SK-N-SH (cell line): ENCODE results near the gene KCNH4. TPM values are rescaled to one million over a fixed set of nuclear protein-coding genes. Genes with fewer than 3 reads are reported as not detected.

ENCODE experiments used
- CTCF ChIA-PET: fragments of 300-600, 350-600 bp; formaldehyde crosslinking; extraction: SDS; loops from one replicate; lab custom pipeline; 2021; lab: Yijun Ruan, JAX
- POLR2A ChIA-PET: fragments of 350-600 bp; sonication (Branson Sonifier 250); formaldehyde crosslinking; extraction: SDS; loops from one replicate; lab custom pipeline; 2020; ENCODE audit warnings: antibody characterized with exemption, inconsistent platforms; lab: Yijun Ruan, JAX
- DNase-seq: peaks from one replicate; pipeline ENCODE4 v3.0.0; 2012
- H2AFZ ChIP-seq: fragments of 200-600 bp; sonication (generic); 2 replicates; pipeline ENCODE4 v1.8.1; 2016; ENCODE audit warnings: antibody characterized with exemption, mild to moderate bottlenecking, low read depth
- H3F3A ChIP-seq: fragments of 200-600 bp; sonication (generic); replicated peaks from 2 replicates; pipeline ENCODE3; 2016; ENCODE audit warnings: antibody characterized with exemption, mild to moderate bottlenecking; ENCODE audit not compliant: insufficient read depth
- H3K27ac ChIP-seq, 2 experiments: fragments of 200-500 bp in 1 of 2; fragments of 200-600 bp in 1 of 2; sonication (Bioruptor generic) in 1 of 2; sonication (generic), shearing (Covaris generic) in 1 of 2; 2 replicates each; pipeline versions ENCODE4 v1.5.1 to v1.6.1; 2014 to 2016; ENCODE audit warnings: low read depth in 2 of 2, inconsistent platforms in 1 of 2, low read length in 1 of 2, mild to moderate bottlenecking in 1 of 2, mixed read lengths in 1 of 2
- H3K27me3 ChIP-seq: fragments of 200-600 bp; sonication (generic), shearing (Covaris generic); 2 replicates; pipeline ENCODE4 v1.6.1; 2016; ENCODE audit warnings: mixed run types; ENCODE audit not compliant: insufficient read depth
- H3K36me3 ChIP-seq, 2 experiments: fragments of 200-500 bp in 1 of 2; fragments of 200-600 bp in 1 of 2; sonication (Bioruptor generic) in 1 of 2; sonication (generic) in 1 of 2; replicated peaks in 1 of 2; 2 replicates each; pipeline versions ENCODE3 to v1.5.1; 2014 to 2016; ENCODE audit warnings: low read length in 1 of 2, mild to moderate bottlenecking in 1 of 2; ENCODE audit not compliant: insufficient read depth in 2 of 2, control insufficient read depth in 1 of 2
- H3K4me1 ChIP-seq, 2 experiments: fragments of 200-500 bp in 1 of 2; fragments of 200-600 bp in 1 of 2; sonication (Bioruptor generic) in 1 of 2; sonication (generic), shearing (Covaris generic) in 1 of 2; 2 replicates each; pipeline versions ENCODE4 v1.5.1 to v1.6.1; 2014 to 2016; ENCODE audit warnings: low read depth in 1 of 2, low read length in 1 of 2, mixed run types in 1 of 2; ENCODE audit not compliant: insufficient read depth in 2 of 2, control insufficient read depth in 1 of 2
- H3K4me2 ChIP-seq: fragments of 200-600 bp; sonication (generic), shearing (Covaris generic); 2 replicates; pipeline ENCODE4 v1.6.1; 2017; ENCODE audit warnings: mixed run types
- H3K4me3 ChIP-seq, 2 experiments: fragments of 200-500 bp in 1 of 2; fragments of 200-600 bp in 1 of 2; sonication (Bioruptor generic) in 1 of 2; sonication (generic), shearing (Covaris generic) in 1 of 2; 2 replicates each; pipeline versions ENCODE4 v1.5.1 to v1.8.1; 2014 to 2016; ENCODE audit warnings: low read depth in 2 of 2, inconsistent platforms in 1 of 2, low read length in 1 of 2, mild to moderate bottlenecking in 1 of 2, mixed read lengths in 1 of 2, moderate library complexity in 1 of 2
- H3K79me2 ChIP-seq: fragments of 200-600 bp; sonication (generic); 2 replicates; pipeline ENCODE4 v1.8.1; 2017; ENCODE audit warnings: mild to moderate bottlenecking; ENCODE audit not compliant: insufficient read depth
- H3K9ac ChIP-seq: fragments of 200-600 bp; sonication (generic); 2 replicates; pipeline ENCODE4 v1.6.1; 2017; ENCODE audit warnings: mixed run types
- H3K9me2 ChIP-seq: fragments of 200-600 bp; sonication (generic); 2 replicates; pipeline ENCODE4 v1.6.1; 2017; ENCODE audit warnings: mixed run types
- H3K9me3 ChIP-seq: fragments of 200-600 bp; sonication (generic); 2 replicates; pipeline ENCODE4 v1.6.1; 2017; ENCODE audit warnings: mixed run types, mild to moderate bottlenecking, moderate library complexity
- H4K20me1 ChIP-seq: fragments of 200-600 bp; sonication (generic); 2 replicates; pipeline ENCODE4 v1.6.1; 2017; ENCODE audit warnings: mild to moderate bottlenecking, mixed run types; ENCODE audit not compliant: insufficient read depth
- CHD2 ChIP-seq: fragments of 150-350 bp; IDR thresholded peaks from 2 replicates; pipeline ENCODE4 v1.6.1; 2018; ENCODE audit warnings: low read length; ENCODE audit not compliant: partially characterized antibody
- EP300 ChIP-seq, 2 experiments: IDR thresholded peaks; 2 replicates each; pipeline versions ENCODE4 v1.4.0 to v1.6.1; 2012; ENCODE audit warnings: borderline replicate concordance in 1 of 2, low read depth in 1 of 2, low read length in 1 of 2
- EZH2phosphoT487 ChIP-seq: fragments of 200-600 bp; sonication (generic); IDR thresholded peaks from 2 replicates; pipeline ENCODE4 v1.6.1; 2017; ENCODE audit warnings: low read depth, mixed run types, mild to moderate bottlenecking, antibody characterized with exemption, moderate library complexity, borderline replicate concordance
- FOSL2 ChIP-seq: IDR thresholded peaks from 2 replicates; pipeline ENCODE4 v1.4.0; 2012; ENCODE audit warnings: low read depth, mild to moderate bottlenecking, moderate library complexity, borderline replicate concordance
- FOXJ3 ChIP-seq: sonication (generic); formaldehyde crosslinking; IDR thresholded peaks from 2 replicates; pipeline ENCODE4 v1.5.1; 2020; ENCODE audit warnings: mild to moderate bottlenecking, missing genetic modification reagents
- FOXM1 ChIP-seq: IDR thresholded peaks from 2 replicates; pipeline ENCODE4 v1.4.0; 2012; ENCODE audit warnings: low read depth, mild to moderate bottlenecking
- MAX ChIP-seq: IDR thresholded peaks from 2 replicates; pipeline ENCODE4 v1.4.0; 2012; ENCODE audit warnings: low read depth
- NRF1 ChIP-seq: IDR thresholded peaks from 2 replicates; pipeline ENCODE4 v1.6.1; 2012; ENCODE audit warnings: low read depth, mild to moderate bottlenecking, low read length
- POLR2AphosphoS5 ChIP-seq: IDR thresholded peaks from 2 replicates; pipeline ENCODE4 v1.6.1; 2012; ENCODE audit warnings: low read depth, low read length
- RCOR1 ChIP-seq: fragments of 150-350 bp; IDR thresholded peaks from 2 replicates; pipeline ENCODE4 v1.6.1; 2017; ENCODE audit warnings: antibody characterized with exemption, low read length
- REST ChIP-seq: IDR thresholded peaks from 2 replicates; pipeline ENCODE4 v1.6.1; 2012; ENCODE audit warnings: mild to moderate bottlenecking, low read depth, low read length, moderate library complexity
- TAF1 ChIP-seq: IDR thresholded peaks from 2 replicates; pipeline ENCODE4 v1.6.1; 2012; ENCODE audit warnings: low read depth, mild to moderate bottlenecking, low read length, moderate library complexity, borderline replicate concordance
- TCF12 ChIP-seq: IDR thresholded peaks from 2 replicates; pipeline ENCODE4 v1.4.0; 2012
- TEAD4 ChIP-seq: IDR thresholded peaks from 2 replicates; pipeline ENCODE4 v1.4.0; 2012; ENCODE audit warnings: mild to moderate bottlenecking, borderline replicate concordance; ENCODE audit not compliant: insufficient read depth
- USF1 ChIP-seq: IDR thresholded peaks from 2 replicates; pipeline ENCODE4 v1.4.0; 2012; ENCODE audit warnings: low read depth, borderline replicate concordance
- WGBS: methylation state at CpG from one replicate; pipeline ENCODE4 v1.1.6; 2017; ENCODE audit warnings: low lambda C conversion rate; 5-methylcytosine and 5-hydroxymethylcytosine counted together
- polyA plus RNA-seq, 3 experiments: library from polyadenylated mRNA; depleted of rRNA; stranded (reverse); fragments of >200 nt; gene quantifications; 2 replicates each; pipeline ENCODE4 v1.2.3, GENCODE V29; 2012

The KCNH4 gene
- polyA plus RNA-seq, 1 of the 3 experiments (the other 2 are of a cell fraction) = 0.46 TPM

GRCh38 chr17:42122371-42123303, 58.3 kb downstream of the KCNH4 start, which contains the start of gene HSPB9:
TSS of gene HSPB9 (plus strand) at chr17:42122804. CDS start at chr17:42122851, 47 bp downstream.
- Histone ChIP-seq H2AFZ (no peak within 1 kb of the TSS), H3K79me2 (no peaks in the 10 kb centered on the region), H3K27ac (no peak within 1 kb of the TSS), H3K27me3 (no peaks in the 10 kb centered on the region), H3K4me3 (no peak within 1 kb of the TSS), H3K9me2 (no peaks in the 10 kb centered on the region), H3K36me3 (peaks cover 19 to 34% of the 10 kb centered on the region in 2 experiments), H3K9me3 (no peaks in the 10 kb centered on the region)
- DNase-seq = no peak
- CTCF ChIA-PET = interaction anchor here (1.1 to 29.9 kb wide), 3 partner anchors 11 to 99 kb away, joined by 3 to 496 read pairs (median 7); partner anchors contain the start of genes DNAJC7 and NKIRAS2
- 95% methylated on average over 43 of the region's 61 CpGs for WGBS
- POLR2A ChIA-PET = no interaction called here
- no peak for TF ChIP-seq EZH2phosphoT487
- no peak for TF ChIP-seq EP300 (IDR thresholded peaks at IDR 0.05; ENCODE audit: borderline replicate concordance in 1 of 2, low read depth in 1 of 2, low read length in 1 of 2)
- no peak for TF ChIP-seq TAF1
- peak; percentile 16; the same call in 1 of the 2 replicates for TF ChIP-seq POLR2AphosphoS5
- TF ChIP-seq FOXM1 = no peak
- no peak for TF ChIP-seq FOXJ3 (CRISPR knock-in tag)
- TF ChIP-seq, all 33 proteins: peak for 1
- Histone ChIP-seq H3K4me2 (no peak within 1 kb of the TSS; the same call in 1 of the 2 replicates), H3K9ac (no peak within 1 kb of the TSS), H4K20me1 (no peaks in the 10 kb centered on the region), H3F3A (peaks cover 3% of the 10 kb centered on the region), H3K4me1 (peaks cover 0 to 11% of the 10 kb centered on the region in 2 experiments; a peak in 1 of 4 replicates)

- peak; percentile 97 for DNase-seq
- Histone ChIP-seq H3K4me1 (peaks cover 0 to 11% of the 10 kb centered on the region in 2 experiments; a peak in 1 of 4 replicates), H3K4me3 (peak within 1 kb of the TSS; percentile 49 to 71), H2AFZ (0 out of 2 replicates have a peak within 1 kb of the TSS, but pooled peaks have one; percentile 84), H3K36me3 (peaks cover 14 to 36% of the 10 kb centered on the region in 2 experiments), H3K27ac (peak within 1 kb of the TSS in 1 of 2 experiments; percentile 64; a peak in 2 of 4 replicates), H3K4me2 (peak within 1 kb of the TSS; percentile 80), H3K9me2 (no peaks in the 10 kb centered on the region), H3K79me2 (no peaks in the 10 kb centered on the region), H3K9ac (peak within 1 kb of the TSS; percentile 73), H3K9me3 (no peaks in the 10 kb centered on the region), H3K27me3 (no peaks in the 10 kb centered on the region), H4K20me1 (no peaks in the 10 kb centered on the region), H3F3A (peaks cover 3% of the 10 kb centered on the region)
- ChIA-PET CTCF (interaction anchor here (0.7 to 29.9 kb wide), 17 partner anchors 10 to 282 kb away, joined by 3 to 496 read pairs (median 4); partner anchors contain the start of genes CNP, DNAJC7, KCNH4 and NKIRAS2), POLR2A (interaction anchor here (0.9 to 1.2 kb wide), 5 partner anchors 11 to 101 kb away, joined by 3 to 9 read pairs (median 3); partner anchors contain the start of gene NKIRAS2)
- 28% methylated on average over 21 of the region's 57 CpGs for WGBS
- no peak for TF ChIP-seq TEAD4
- TF ChIP-seq RCOR1 = no peak
- TF ChIP-seq REST = no peak
- TF ChIP-seq NRF1 = peak; percentile 90
- TF ChIP-seq USF1 = no peak
- 0 out of 2 replicates have a peak, but pooled peaks have one; percentile 55 for TF ChIP-seq TAF1
- no peak for TF ChIP-seq FOSL2
- TF ChIP-seq MAX = peak; percentile 73; the same call in 1 of the 2 replicates
- TF ChIP-seq POLR2AphosphoS5 = peak; percentile 81
- no peak for TF ChIP-seq TCF12
- TF ChIP-seq CHD2 = peak; percentile 30
- TF ChIP-seq EP300 (IDR thresholded peaks at IDR 0.05; ENCODE audit: borderline replicate concordance in 1 of 2, low read depth in 1 of 2, low read length in 1 of 2) = no peak
- no peak for TF ChIP-seq EZH2phosphoT487
Measured at GRCh38 chr17:42120770-42121769, 59.9 kb downstream of the KCNH4 start, which contains the start of gene KAT2A. TSS of gene KAT2A (minus strand) at chr17:42121367. CDS start at chr17:42121304, 63 bp downstream.
